ENCODE data around the gene OR2H1. TPM values are rescaled to one million over a fixed set of nuclear protein-coding genes. Genes with fewer than 3 reads are reported as not detected.
A peak's percentile ranks its signal among the peaks of the same experiment; 100 is the strongest.

The OR2H1 gene
- polyA plus RNA-seq, 1 donor (not counting 4 experiments of a cell fraction or from before 2014, with no cell fraction given): not detected

- no peak for TF ChIP-seq CTCF (optimal IDR thresholded peaks at IDR 0.05 in 1 of 3, IDR thresholded peaks at IDR 0.05 in 1 of 3, conservative IDR thresholded peaks at IDR 0.05 in 1 of 3; ENCODE audit: extremely low read depth in 1 of 3, insufficient read depth in 2 of 3, low read length in 3 of 3)
- Histone ChIP-seq H3K27me3 (ENCODE audit: control insufficient read depth, extremely low read depth, insufficient read depth, low read length) (no peaks in the 10 kb centered on the region), H3K36me3 (ENCODE audit: control insufficient read depth in 2 of 2, extremely low read depth in 1 of 2, insufficient read depth in 2 of 2, low read length in 2 of 2) (no peaks in the 10 kb centered on the region), H3K9ac (ENCODE audit: control insufficient read depth, extremely low read depth, insufficient read depth, low read length) (no peak overlapping the region), H4K20me1 (ENCODE audit: control insufficient read depth, extremely low read depth, insufficient read depth, low read length) (no peaks in the 10 kb centered on the region), H3K79me2 (ENCODE audit: control insufficient read depth, insufficient read depth, low read length) (no peaks in the 10 kb centered on the region), H3K4me3 (ENCODE audit: control insufficient read depth in 2 of 3, extremely low read depth in 1 of 3, insufficient read depth in 2 of 3, low read depth in 1 of 3, low read length in 3 of 3) (no peak overlapping the region), H3K9me1 (ENCODE audit: control insufficient read depth, extremely low read depth, insufficient read depth, low read length) (no peaks in the 10 kb centered on the region), H3K4me2 (ENCODE audit: control insufficient read depth, extremely low read depth, insufficient read depth, low read depth, low read length) (no peak overlapping the region), H3K4me1 (ENCODE audit: control insufficient read depth, extremely low read depth, insufficient read depth, low read length) (no peaks in the 10 kb centered on the region), H2AFZ (ENCODE audit: control insufficient read depth, low read length) (no peak overlapping the region), H3K27ac (ENCODE audit: control insufficient read depth, insufficient read depth, low read length) (no peak overlapping the region), H3K9me3 (ENCODE audit: control insufficient read depth, low read depth, low read length) (no peaks in the 10 kb centered on the region)
- DNase-seq (ENCODE audit: low read depth, low spot score) (no peak), FAIRE-seq (peak; percentile 5)
- dilution Hi-C loops (cut with MboI; ENCODE audit: extremely low pct_ligation_motif_present, low sequenced_read_pairs): no loop called here
Observed at GRCh38 chr6:29483735-29484134, 26.8 kb downstream of the OR2H1 start.

GRCh38 chr6:29486577-29486976 is 29.6 kb downstream of the OR2H1 start:
- H3K9ac ChIP-seq (ENCODE audit: control insufficient read depth, extremely low read depth, insufficient read depth, low read length): no peak overlapping the region
- no peaks in the 10 kb centered on the region for H3K9me3 ChIP-seq (ENCODE audit: control insufficient read depth, low read depth, low read length)
- no peaks in the 10 kb centered on the region for H3K79me2 ChIP-seq (ENCODE audit: control insufficient read depth, insufficient read depth, low read length)
- H3K4me3 ChIP-seq (ENCODE audit: control insufficient read depth in 2 of 3, extremely low read depth in 1 of 3, insufficient read depth in 2 of 3, low read depth in 1 of 3, low read length in 3 of 3): no peak overlapping the region
- H3K36me3 ChIP-seq (ENCODE audit: control insufficient read depth in 2 of 2, extremely low read depth in 1 of 2, insufficient read depth in 2 of 2, low read length in 2 of 2): no peaks in the 10 kb centered on the region
- no peak overlapping the region for H3K4me2 ChIP-seq (ENCODE audit: control insufficient read depth, extremely low read depth, insufficient read depth, low read depth, low read length)
- TF ChIP-seq EZH2 (IDR thresholded peaks at IDR 0.05; ENCODE audit: low read length) (no peak), CTCF (optimal IDR thresholded peaks at IDR 0.05 in 1 of 3, IDR thresholded peaks at IDR 0.05 in 1 of 3, conservative IDR thresholded peaks at IDR 0.05 in 1 of 3; ENCODE audit: extremely low read depth in 1 of 3, insufficient read depth in 2 of 3, low read length in 3 of 3) (no peak)
- dilution Hi-C loops (cut with MboI; ENCODE audit: extremely low pct_ligation_motif_present, low sequenced_read_pairs): no loop called here
- no peaks in the 10 kb centered on the region for H3K27me3 ChIP-seq (ENCODE audit: control insufficient read depth, extremely low read depth, insufficient read depth, low read length)
- no peak overlapping the region for H2AFZ ChIP-seq (ENCODE audit: control insufficient read depth, low read length)
- no peaks in the 10 kb centered on the region for H3K9me1 ChIP-seq (ENCODE audit: control insufficient read depth, extremely low read depth, insufficient read depth, low read length)
- H4K20me1 ChIP-seq (ENCODE audit: control insufficient read depth, extremely low read depth, insufficient read depth, low read length): no peaks in the 10 kb centered on the region
- no peaks in the 10 kb centered on the region for H3K4me1 ChIP-seq (ENCODE audit: control insufficient read depth, extremely low read depth, insufficient read depth, low read length)
- DNase-seq (ENCODE audit: low read depth, low spot score) (no peak), FAIRE-seq (no peak)
- H3K27ac ChIP-seq (ENCODE audit: control insufficient read depth, insufficient read depth, low read length): no peak overlapping the region

Measured in keratinocyte (primary cell).